Frontal cortex (tissue), 4 donors: ENCODE measurements around the gene ADPGK. TPM values are rescaled to one million over a fixed set of nuclear protein-coding genes. Genes with fewer than 3 reads are reported as not detected.

Experiments used
- DNase-seq, 2 donors: peaks; one replicate each; pipeline ENCODE4 v3.0.0; 2012; ENCODE audit warnings: low spot score in 2 of 2
- FAIRE-seq: peaks from 2 replicates; lab custom pipeline; 2012; peaks lifted over from hg19 to GRCh38; lab: Jason Lieb, UNC
- total RNA-seq: library from RNA; depleted of rRNA; stranded (reverse); fragments of >200 nt; gene quantifications from one replicate; pipeline ENCODE4 v1.2.3, GENCODE V29; 2014
- donor health status: control.
- donor health status: control.
- donor health status: control.

The ADPGK gene
- total RNA-seq, 1 donor from 2014 or later = 35.5 TPM

DNA sequence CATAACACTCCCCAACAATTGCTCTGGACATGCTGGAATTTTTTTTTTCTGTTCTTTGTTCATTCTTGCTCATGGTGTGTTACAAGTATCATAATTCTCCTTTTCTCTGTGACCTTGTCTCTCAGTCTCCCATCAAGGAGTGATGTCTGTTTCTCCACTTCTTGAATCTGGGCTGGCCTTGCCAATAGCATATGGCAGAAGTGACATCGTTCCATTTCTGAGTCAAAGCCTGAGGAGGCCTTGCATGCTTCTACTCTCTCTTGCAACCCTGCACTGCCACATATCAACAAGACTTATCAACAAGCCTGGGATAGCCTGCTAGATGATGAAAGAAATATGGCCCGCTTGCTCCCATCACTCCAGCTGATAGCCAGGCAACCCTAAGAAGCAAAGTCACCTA, 8.9 kb upstream of the ADPGK start:
- DNase-seq (no peak), FAIRE-seq (no peak)

DNA sequence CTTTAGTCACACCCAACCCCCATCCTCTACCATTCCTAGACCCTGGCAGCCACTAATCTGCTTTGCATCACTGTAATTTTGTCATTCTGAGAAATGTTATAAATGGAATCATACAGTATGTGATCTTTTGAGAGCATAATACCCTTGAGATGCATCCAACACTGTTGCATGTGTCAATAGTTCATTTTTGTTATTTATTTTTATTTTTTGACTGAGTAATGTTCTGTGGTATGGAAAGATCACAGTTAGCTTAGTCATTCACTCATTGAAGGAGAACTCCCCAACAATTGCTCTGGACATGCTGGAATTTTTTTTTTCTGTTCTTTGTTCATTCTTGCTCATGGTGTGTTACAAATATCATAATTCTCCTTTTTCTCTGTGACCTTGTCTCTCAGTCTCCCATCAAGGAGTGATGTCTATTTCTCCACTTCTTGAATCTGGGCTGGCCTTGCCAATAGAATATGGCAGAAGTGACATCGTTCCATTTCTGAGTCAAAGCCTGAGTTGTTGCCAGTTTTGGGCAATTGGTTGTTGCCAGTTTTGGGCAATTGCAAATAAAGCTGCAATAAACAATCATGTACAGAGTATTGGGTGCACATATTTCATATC, 6.8 kb upstream of the ADPGK start:
- no peak for DNase-seq
- no peak for FAIRE-seq

DNA sequence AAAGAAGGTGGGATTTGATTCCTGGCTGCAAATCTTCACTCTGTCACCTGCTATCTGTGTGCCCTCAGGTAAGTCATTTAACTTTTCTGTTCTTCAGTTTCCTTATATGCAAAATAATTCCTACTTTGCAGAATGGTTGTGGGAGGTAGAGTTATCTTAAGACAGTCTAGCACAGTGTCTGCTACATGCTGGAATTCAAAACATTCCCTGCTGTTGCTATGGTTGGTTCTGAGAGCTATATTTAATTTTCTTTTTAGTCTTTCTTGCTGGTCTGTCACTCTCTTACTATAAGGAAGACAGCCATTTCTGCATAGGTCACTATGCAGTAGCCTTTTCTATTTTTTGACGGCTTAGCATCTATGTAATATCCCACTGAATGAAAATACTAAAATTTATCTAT, 4.0 kb upstream of the ADPGK start:
- FAIRE-seq (no peak), DNase-seq (no peak)

DNA sequence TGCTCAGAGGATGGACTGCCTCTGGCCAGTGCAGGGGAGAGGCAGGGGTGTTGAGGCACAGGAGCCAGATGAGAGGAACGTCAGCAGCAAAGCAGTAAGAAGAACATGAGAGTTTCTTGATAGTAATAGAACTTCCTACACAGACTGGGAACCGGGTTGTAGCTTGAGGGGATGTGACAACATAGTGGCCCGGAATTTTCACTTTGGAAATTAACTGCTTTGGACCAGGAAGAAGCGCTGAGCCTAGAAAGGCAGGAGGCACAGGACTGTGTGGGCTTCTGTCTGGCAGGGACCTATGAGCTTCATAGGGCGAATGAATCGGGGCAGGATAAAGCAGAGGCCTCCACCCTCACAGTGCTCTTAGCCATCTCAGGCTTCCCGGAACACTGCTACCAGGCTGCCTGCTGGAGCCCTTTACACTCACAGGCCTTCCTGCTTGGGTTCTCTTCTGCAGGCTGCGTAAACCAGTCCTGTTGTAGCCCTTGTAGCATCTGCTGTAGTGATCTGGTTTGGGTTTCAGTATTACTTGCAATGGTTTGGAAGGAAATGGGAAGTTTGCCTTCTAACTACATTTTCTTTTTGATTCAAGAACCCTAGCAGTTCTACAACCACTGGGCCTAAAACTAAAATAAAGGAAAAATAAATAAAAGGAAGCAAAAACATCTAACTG, 3.3 kb upstream of the ADPGK start:
- FAIRE-seq (no peak), DNase-seq (no peak)

DNA sequence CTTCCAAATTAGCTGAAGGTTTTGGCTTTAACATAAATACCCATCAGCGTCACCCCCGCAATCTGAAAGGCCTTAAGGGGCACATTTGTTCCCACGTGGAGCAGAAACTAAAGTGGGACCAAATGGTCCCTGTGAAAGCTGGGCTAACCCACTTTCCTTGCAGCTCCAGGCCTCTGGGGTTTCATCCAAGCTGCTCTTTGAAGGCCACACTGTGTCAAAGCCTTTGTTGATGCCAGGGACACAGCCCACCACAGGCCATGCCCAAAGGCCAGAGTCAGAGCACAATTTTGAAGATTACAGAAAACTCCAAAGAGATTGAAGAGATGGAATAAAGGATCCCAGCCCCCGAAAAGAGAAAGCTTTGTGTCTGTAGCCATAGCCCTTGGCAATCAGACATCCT, 2.7 kb upstream of the ADPGK start:
- FAIRE-seq = no peak
- no peak for DNase-seq

DNA sequence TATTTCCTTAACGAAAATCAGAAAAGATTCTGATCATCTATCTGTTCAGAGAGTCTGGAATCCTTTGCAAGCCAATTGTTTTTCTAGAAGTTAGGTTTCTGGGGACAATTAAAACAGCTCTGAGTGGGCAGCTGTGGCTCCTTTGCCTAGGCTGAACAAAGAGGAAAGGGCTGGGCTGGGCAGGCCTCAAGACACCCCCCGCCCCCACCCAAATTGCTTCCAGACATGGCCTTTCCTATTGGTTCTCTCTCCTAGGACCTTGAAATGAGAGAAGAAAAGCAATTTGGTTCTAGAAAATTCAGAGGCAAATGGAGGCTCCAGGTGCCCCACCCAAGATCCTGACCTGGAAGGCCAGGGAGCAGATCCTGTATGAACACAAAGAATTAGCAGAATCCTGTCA, 2.3 kb upstream of the ADPGK start:
- FAIRE-seq (no peak), DNase-seq (no peak)

DNA sequence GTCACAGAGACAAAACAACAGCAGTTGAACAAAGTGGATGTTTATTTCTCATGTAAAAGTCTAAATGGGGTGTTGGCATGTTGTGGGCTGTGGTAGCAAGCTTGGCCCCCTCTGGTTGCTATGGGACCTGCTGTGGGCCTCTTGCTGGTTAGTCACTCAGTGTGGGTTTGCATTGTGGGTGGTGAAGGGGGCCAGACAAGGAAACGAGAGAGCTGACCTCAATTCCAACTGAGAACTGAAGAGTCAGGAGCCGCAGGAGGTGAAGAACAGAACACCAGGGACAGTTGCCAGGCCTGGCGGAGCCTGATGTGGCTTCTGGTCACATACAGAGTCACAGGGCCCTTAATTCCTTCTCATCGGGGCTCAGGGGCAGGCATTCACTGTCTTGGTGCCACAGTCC, 1.9 kb upstream of the ADPGK start:
- DNase-seq (no peak), FAIRE-seq (no peak)

DNA sequence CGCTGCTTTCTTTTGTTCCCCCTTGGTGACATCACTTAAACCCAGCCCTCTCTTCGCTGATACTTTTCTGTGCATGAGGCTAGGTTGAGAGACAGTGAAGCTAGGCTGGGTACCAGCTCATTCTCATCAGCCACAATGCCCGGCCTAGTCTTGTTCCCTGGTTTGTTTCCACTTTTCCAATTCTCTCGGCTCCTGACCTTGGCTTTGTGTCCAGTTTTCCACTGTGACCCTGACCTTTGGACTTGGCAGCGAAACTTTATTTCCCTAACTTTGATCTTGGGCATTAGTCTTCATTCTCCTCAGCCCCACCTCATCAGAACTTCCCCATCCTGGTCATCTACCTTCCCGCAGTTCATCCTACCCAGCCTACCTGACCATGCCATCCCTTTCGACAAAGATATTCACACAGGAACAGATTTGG, 908 bp upstream of the ADPGK start:
- no peak for DNase-seq

DNA sequence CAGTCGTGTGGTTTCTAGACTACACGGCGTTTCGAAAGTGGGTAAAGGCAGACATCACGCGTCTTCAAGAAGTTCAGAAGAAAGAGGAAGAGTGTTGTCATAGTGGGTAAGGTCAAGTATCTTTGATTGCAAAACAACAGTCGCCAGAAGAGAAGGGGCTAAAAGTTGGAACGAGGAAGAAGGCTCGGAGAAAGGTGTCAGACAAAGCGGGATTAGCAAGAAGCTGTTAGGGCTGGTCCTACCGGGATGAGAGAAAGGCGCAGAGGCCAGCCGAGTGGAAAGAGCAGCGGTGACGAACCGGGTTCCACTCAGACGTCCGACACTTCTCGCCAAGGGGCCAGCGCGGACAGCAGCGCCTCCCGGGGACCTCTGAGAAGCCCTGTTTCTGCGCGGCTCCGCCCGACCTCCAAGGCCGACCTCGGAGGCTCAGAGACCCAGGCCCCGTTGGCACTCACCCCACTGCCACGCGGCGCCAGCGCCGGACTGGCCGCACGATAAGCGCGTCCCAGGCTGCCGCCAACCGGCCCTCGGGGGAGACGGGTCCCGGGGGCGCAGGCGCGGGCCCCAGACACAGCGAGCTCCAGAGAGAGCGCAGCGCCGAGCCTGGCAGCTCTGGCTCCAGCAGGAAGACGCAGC, 436 bp downstream of the ADPGK start:
- DNase-seq (no peak), FAIRE-seq (no peak)

More for the DNA sequence above, 908 bp upstream of the ADPGK start:
- no peak for FAIRE-seq

DNA sequence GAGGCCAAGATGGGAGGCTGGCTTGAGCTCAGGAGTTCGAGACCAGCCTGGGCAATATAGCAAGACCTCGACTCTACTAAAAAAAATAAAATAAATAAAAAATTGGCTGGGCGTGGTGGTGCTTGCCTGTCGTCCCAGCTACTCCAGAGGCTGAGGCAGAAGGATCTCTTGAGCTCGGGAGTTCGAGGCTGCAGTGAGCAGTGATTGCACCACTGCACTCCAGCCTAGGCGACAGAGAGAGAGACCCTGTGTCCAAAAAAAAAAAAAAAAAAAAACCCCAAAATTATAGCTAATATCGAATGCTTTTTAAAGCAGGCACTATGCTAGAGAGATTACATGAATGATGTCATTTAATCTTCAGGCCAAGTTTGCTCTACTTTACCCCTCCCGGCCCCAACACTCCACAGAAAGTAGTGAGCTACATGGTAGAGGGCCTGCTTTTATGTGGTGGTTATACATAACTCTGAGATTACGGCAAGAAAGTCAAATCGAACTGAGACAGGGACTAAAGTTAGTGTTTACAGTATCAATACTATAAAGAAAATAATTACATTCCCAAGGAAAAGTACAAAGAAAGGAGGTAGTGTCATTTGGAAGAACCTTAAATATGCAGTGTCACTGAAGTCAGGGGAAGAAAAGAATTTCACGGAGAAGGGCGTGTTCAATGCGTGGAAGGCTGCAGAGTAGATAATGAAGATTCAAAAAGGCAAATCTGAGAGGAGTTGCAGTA, 1.1 kb downstream of the ADPGK start:
- FAIRE-seq (no peak), DNase-seq (no peak)

DNA sequence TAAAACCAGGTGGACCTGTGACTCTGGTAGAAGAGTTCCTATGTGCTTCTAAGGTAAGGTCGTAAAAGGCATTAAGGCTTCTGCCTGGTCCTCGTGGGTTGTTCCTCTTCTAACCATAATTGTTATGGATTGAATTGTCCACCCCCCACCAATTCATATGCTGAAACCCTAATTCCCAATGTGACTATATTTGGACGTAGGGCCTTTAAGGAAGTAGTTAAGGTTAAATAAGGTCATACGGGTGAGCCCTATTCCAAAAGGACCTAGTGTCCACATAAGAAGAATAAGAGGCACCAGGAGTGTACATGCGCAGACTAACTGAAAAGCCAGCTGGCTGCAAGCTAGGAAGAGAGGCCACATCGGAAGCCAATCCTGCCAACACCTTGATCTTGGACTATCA, 1.9 kb downstream of the ADPGK start:
- FAIRE-seq (no peak), DNase-seq (no peak)

DNA sequence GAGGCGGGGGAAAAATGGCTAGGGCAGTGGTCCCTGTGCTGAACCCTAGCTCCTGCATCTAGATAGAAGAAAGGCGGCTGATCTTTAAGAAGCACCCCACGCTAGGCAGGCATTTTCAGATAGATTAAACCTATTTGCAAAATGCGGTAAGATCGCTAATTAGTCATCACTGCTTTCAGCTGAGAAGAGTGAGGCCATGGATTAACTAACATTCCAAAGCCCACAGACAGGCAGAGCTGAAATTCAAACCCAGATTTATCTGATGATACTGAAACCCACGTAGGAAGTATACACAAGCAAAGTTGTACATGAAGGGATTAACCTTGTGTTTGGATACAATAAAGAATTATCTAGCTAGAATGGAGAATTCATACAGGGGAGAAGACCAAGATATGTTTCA, 4.8 kb downstream of the ADPGK start:
- no peak for FAIRE-seq
- no peak for DNase-seq

DNA sequence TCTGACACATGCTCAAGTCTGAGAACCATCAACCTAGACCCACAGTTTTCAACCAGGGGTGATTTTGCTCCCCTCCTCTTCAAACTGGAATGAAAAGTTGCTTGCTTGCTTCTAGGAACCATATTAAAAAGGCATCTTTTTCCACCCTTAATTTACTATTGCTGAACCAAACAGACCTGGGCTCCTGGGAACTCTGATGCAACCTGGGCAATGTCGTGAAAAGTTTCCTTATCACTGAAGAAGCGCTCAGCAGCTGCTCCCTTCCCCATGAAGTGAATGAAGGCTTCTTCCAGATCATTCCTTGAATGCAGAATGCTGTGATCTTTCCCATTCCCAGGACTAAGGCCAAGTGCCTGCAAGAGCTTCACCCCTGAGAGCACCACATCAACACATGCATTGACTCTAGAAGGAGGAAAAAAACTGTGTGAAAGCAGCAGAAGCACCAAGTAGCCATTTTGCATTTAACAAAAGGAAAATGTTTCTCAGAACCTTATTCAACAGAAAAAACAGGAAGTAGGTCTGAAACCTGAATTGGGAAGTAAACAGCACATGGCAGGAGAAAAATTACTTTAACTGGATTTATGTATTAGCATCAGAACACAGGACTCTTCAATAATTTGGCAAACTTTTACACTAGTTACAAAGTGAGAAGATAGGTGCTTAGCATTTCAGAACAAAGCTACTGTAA, 8.7 kb downstream of the ADPGK start:
- FAIRE-seq = no peak
- DNase-seq = no peak

DNA sequence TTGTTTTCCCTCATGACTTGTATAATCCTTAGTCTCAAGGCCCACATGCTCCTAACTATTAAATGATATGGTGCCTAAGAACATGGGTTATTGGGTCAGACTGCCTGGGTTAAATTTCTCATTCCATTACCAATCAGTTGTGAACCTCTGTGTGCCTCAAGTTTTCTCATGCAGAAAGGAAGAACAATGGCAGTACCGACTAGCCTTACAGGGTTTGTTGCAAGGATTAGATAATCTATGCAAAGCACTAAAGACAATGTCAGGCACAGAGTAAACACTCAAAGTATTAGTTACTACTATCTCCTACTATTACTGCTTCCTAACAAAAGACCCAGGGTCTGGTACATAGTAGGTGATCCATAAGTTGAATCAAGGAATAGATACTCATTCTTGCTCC, 12.2 kb downstream of the ADPGK start:
- DNase-seq = no peak
- FAIRE-seq = no peak

DNA sequence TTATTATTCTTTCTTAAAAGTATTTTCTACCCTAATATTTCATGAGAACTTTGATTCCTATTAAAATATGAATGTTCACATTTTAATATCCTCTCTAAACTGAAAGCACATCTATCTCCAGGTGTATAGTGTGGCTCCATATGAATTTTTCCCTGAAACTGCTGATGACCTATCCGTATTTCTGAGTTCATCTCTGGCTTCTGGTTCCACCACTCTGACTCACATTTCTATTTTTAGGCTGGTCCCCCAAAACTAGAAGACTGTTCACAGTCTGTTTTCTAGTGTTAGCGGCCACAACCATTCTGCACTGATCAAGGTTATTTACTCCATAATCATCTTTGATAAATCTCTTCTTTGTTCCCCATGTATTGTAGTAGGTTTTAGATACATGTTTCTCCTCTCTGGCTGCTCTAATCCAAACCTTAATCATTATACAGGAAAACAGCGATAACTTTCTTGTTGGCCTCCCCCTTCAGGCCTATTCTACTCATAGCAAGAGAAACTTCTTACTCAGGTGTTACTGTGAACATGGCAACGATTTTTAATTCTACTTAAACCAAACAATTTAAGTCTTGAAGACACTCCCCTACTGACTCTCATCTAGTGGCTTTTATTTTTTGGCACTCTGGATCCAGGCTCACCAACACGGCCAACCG, 12.8 kb downstream of the ADPGK start:
- FAIRE-seq = no peak

DNA sequence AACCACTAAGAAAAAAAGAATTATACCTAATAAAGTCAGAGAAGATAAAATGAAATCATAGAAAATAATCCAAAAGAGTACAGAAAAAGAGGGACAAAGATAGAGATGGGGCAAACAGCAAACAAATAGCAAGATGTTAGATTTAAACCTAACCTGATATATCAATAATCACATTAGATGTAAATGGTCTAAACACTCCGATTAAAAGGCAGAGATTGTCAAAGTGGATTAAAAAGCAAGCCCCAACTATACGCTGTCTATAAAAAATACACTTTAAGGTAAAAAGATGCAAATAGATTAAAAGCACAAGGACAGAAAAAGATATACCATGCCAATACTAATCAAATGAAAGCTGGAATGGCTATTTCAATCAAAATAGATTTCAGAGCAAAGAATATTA, 16.8 kb downstream of the ADPGK start:
- FAIRE-seq (no peak), DNase-seq (no peak)

More for the DNA sequence above, 12.8 kb downstream of the ADPGK start:
- DNase-seq = no peak

DNA sequence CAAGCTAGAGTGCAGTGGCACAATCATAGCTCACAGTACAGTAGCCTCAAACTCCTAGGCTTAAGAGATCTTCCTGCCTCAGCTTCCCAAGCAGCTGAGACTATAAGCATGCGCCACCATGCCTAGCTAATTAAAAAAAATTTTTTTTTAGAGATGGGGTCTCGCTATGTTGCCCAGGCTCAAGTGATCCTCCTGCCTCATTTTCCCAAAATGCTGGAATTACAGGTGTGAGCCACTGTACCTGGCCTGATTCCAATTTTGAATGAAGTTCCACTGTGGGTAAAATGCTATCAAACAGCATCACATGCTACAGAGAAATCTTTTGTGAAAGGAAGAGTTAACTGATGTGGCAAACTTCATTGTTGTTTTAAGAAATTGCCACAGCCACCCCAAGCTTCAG, 17.5 kb downstream of the ADPGK start:
- FAIRE-seq = no peak
- DNase-seq = no peak

DNA sequence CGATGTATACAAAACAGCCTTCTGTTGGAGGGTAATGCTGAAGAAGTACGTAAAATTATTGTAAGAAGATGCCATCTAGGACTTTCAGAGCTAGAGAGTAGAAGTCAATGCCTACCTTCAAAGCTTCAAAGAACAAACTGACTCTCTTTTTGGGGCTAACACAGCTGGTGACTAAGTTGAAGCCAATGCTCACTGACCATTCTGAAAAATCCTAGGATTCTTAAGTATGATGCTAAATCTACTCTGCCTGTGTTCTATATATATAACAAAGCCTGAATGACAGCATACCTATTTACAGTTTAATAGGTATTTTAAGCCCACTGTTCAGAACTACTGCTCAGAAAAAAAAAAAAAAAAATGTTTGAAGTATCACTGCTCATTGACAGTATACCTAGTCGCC, 18.9 kb downstream of the ADPGK start:
- FAIRE-seq (no peak), DNase-seq (no peak)

DNA sequence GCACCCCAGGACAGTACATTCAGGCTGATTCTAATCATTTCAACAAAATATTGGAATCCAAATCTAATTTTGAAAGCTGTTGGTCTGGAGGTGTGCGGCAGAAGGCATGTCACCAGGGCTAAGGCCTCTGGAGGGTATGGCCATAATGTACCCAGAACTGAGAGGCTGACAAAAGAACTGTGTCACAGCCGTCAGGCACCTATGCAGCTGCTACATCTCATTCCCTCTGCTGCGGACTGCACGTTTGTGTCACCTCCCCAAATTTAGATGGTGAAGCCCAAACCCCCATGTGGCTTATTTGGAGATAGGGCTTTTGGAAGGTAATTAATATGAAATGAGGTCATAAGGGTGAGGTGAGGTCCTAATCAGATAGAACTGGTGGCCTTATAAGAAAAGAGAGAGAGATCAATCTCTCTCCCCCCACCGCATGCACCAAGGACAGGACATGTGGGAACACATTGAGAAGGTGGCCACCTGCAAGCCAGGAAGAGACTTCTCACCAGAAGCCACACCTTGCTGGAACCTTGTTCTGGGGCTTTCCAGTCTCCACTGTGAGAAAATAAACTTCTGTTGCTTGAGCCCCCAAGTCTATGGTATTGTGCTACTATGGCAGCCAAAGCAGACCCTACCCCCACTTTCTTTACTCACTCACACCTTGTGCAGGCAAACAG, 22.8 kb downstream of the ADPGK start:
- FAIRE-seq (no peak), DNase-seq (no peak)
